ENCODE data around the gene MTAP. TPM values are rescaled to one million over a fixed set of nuclear protein-coding genes. Genes with fewer than 3 reads are reported as not detected.

Gene MTAP
- polyA plus RNA-seq, 3 donors, result 7.4 to 11.3 (median 7.8) TPM

GRCh38 chr9:21781656-21782055 lies 20.8 kb upstream of the MTAP start:
- WGBS (ENCODE audit: insufficient coverage), result no CpG with 5 or more reads among the region's 2 CpGs
- Histone ChIP-seq H2AFZ (ENCODE audit: insufficient read depth, low read depth, low read length, poor library complexity, severe bottlenecking) (no peak overlapping the region), H3K27me3 (ENCODE audit: control insufficient read depth in 2 of 2, insufficient read depth in 2 of 2, low read length in 2 of 2) (no peaks in the 10 kb centered on the region), H3K4me2 (replicated peaks; ENCODE audit: extremely low read depth, low read length, poor library complexity, severe bottlenecking) (no peak overlapping the region), H4K20me1 (ENCODE audit: insufficient read depth, low read length) (no peaks in the 10 kb centered on the region), H3K36me3 (replicated peaks in 1 of 2; ENCODE audit: control insufficient read depth in 1 of 2, insufficient read depth in 2 of 2, low read length in 2 of 2) (no peaks in the 10 kb centered on the region), H3K9me3 (replicated peaks in 1 of 2; ENCODE audit: control insufficient read depth in 1 of 2, insufficient read depth in 1 of 2, low read length in 2 of 2) (no peaks in the 10 kb centered on the region), H3K79me2 (ENCODE audit: insufficient read depth, low read length) (no peaks in the 10 kb centered on the region), H3K9ac (ENCODE audit: insufficient read depth, low read length, poor library complexity, severe bottlenecking) (no peak overlapping the region), H3K4me1 (ENCODE audit: control insufficient read depth in 1 of 2, insufficient read depth in 2 of 2, low read length in 2 of 2) (peaks cover 25 to 34% of the 10 kb centered on the region in 2 donors), H3K4me3 (replicated peaks in 1 of 3; ENCODE audit: low read depth in 2 of 3, low read length in 3 of 3) (no peak overlapping the region), H3K27ac (ENCODE audit: low read depth in 1 of 2, low read length in 2 of 2) (no peak overlapping the region)
- TF ChIP-seq, protein P1, sequence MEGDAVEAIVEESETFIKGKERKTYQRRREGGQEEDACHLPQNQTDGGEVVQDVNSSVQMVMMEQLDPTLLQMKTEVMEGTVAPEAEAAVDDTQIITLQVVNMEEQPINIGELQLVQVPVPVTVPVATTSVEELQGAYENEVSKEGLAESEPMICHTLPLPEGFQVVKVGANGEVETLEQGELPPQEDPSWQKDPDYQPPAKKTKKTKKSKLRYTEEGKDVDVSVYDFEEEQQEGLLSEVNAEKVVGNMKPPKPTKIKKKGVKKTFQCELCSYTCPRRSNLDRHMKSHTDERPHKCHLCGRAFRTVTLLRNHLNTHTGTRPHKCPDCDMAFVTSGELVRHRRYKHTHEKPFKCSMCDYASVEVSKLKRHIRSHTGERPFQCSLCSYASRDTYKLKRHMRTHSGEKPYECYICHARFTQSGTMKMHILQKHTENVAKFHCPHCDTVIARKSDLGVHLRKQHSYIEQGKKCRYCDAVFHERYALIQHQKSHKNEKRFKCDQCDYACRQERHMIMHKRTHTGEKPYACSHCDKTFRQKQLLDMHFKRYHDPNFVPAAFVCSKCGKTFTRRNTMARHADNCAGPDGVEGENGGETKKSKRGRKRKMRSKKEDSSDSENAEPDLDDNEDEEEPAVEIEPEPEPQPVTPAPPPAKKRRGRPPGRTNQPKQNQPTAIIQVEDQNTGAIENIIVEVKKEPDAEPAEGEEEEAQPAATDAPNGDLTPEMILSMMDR (IDR thresholded peaks at IDR 0.05), result no peak
- no peak overlapping the region for H3K27ac Mint-ChIP-seq
- intact Hi-C loops (cut with micrococcal nuclease), result loop anchor here in 1 of 2 donors (10.0 kb wide), 1 partner anchor 67 kb away; no protein-coding TSS in a partner anchor
- peaks cover 6% of the 10 kb centered on the region for H3K4me1 Mint-ChIP-seq
- no peak for DNase-seq
- no peaks in the 10 kb centered on the region for H3K9me3 Mint-ChIP-seq
- H3K36me3 Mint-ChIP-seq, result no peaks in the 10 kb centered on the region
- no peaks in the 10 kb centered on the region for H3K27me3 Mint-ChIP-seq (ENCODE audit: low read depth in 3 of 3)
- H3K4me3 Mint-ChIP-seq, result no peak overlapping the region

DNA sequence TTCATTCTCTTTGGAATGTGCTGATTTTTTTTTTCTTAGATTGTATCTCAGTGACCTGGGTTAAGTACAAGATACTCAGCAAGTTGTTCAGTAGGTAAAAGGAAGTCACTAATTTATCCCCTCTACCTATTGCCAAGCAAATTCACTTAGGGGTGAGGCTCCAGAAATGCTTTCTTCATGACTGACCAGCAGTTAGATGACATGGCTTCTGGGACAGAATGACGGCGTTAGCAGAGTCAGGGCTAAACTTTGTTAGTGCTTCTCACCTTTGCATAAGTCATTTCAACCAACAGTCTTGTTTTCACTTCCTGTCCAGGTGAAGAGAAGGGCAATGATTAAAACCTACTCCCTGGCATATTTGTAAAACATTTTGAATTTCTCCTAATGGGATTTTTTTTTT lies 20.2 kb upstream of the MTAP start:
- peaks cover 20 to 29% of the 10 kb centered on the region in 2 donors for H3K4me1 ChIP-seq (ENCODE audit: control insufficient read depth in 1 of 2, insufficient read depth in 2 of 2, low read length in 2 of 2)
- no peak overlapping the region for H3K4me3 Mint-ChIP-seq
- H3K4me2 ChIP-seq (replicated peaks; ENCODE audit: extremely low read depth, low read length, poor library complexity, severe bottlenecking), result no peak overlapping the region
- H3K27ac ChIP-seq (ENCODE audit: low read depth in 1 of 2, low read length in 2 of 2), result no peak overlapping the region
- H3K36me3 ChIP-seq (replicated peaks in 1 of 2; ENCODE audit: control insufficient read depth in 1 of 2, insufficient read depth in 2 of 2, low read length in 2 of 2), result no peaks in the 10 kb centered on the region
- TF ChIP-seq, protein P1 (IDR thresholded peaks at IDR 0.05), result no peak
- H3K9me3 Mint-ChIP-seq, result no peaks in the 10 kb centered on the region
- no peaks in the 10 kb centered on the region for H4K20me1 ChIP-seq (ENCODE audit: insufficient read depth, low read length)
- no peak overlapping the region for H2AFZ ChIP-seq (ENCODE audit: insufficient read depth, low read depth, low read length, poor library complexity, severe bottlenecking)
- no peaks in the 10 kb centered on the region for H3K27me3 ChIP-seq (ENCODE audit: control insufficient read depth in 2 of 2, insufficient read depth in 2 of 2, low read length in 2 of 2)
- no peak overlapping the region for H3K4me3 ChIP-seq (replicated peaks in 1 of 3; ENCODE audit: low read depth in 2 of 3, low read length in 3 of 3)
- no CpG with 5 or more reads among the region's 2 CpGs for WGBS (ENCODE audit: insufficient coverage)
- no peak overlapping the region for H3K9ac ChIP-seq (ENCODE audit: insufficient read depth, low read length, poor library complexity, severe bottlenecking)
- intact Hi-C loops (cut with micrococcal nuclease), result loop anchor here in 1 of 2 donors (10.0 kb wide), 1 partner anchor 67 kb away; no protein-coding TSS in a partner anchor
- H3K36me3 Mint-ChIP-seq, result no peaks in the 10 kb centered on the region
- no peak for DNase-seq
- no peaks in the 10 kb centered on the region for H3K79me2 ChIP-seq (ENCODE audit: insufficient read depth, low read length)
- H3K27me3 Mint-ChIP-seq (ENCODE audit: low read depth in 3 of 3), result no peaks in the 10 kb centered on the region
- peaks cover 6% of the 10 kb centered on the region for H3K4me1 Mint-ChIP-seq
- no peaks in the 10 kb centered on the region for H3K9me3 ChIP-seq (replicated peaks in 1 of 2; ENCODE audit: control insufficient read depth in 1 of 2, insufficient read depth in 1 of 2, low read length in 2 of 2)
- H3K27ac Mint-ChIP-seq, result no peak overlapping the region
